Endothelial cell of umbilical vein (primary cell): ENCODE results near the gene GTPBP3. TPM values are rescaled to one million over a fixed set of nuclear protein-coding genes. Genes with fewer than 3 reads are reported as not detected.

Experiments
- BruUV-seq: library from RNA; stranded (reverse); fragments of 400-500 nt; replicated peaks from 2 replicates; lab custom pipeline; 2021; lab: Mats Ljungman, UMichigan
- CTCF ChIA-PET: fragments of 300-600, 350-600 bp; sonication (Branson Sonifier 250); formaldehyde crosslinking; loops from one replicate; lab custom pipeline; 2021; ENCODE audit warnings: antibody characterized with exemption, inconsistent platforms; lab: Charles Lee
- POLR2A ChIA-PET: fragments of 300-600, 350-600 bp; sonication (Branson Sonifier 250); formaldehyde crosslinking; loops from one replicate; lab custom pipeline; 2021; ENCODE audit warnings: antibody characterized with exemption, inconsistent platforms; lab: Charles Lee
- DNase-seq: peaks from one replicate; pipeline ENCODE4 v3.0.0-alpha.2; 2011; ENCODE audit warnings: low read depth, low spot score
- FAIRE-seq: peaks from 2 replicates; lab custom pipeline; 2011; peaks lifted over from hg19 to GRCh38; lab: Jason Lieb, UNC
- H2AFZ ChIP-seq: 2 replicates; pipeline ENCODE4 v1.6.0; 2012; ENCODE audit warnings: low read depth, low read length, control low read depth, inconsistent platforms
- H3K27ac ChIP-seq: 2 replicates; pipeline ENCODE4 v1.5.1; 2011; ENCODE audit warnings: low read depth, mild to moderate bottlenecking, control low read depth, low read length, moderate library complexity; ENCODE audit not compliant: insufficient read depth
- H3K27me3 ChIP-seq, 2 experiments: 2 replicates each; pipeline versions ENCODE4 v1.6.0 to v1.6.1; 2011; ENCODE audit warnings: low read length in 2 of 2, mixed read lengths in 1 of 2; ENCODE audit not compliant: control insufficient read depth in 2 of 2, insufficient read depth in 2 of 2
- H3K36me3 ChIP-seq, 2 experiments: 2 replicates in 1 of 2; 3 replicates in 1 of 2; pipeline ENCODE4 v1.5.1; 2011; ENCODE audit warnings: low read length in 2 of 2, mild to moderate bottlenecking in 1 of 2, moderate library complexity in 1 of 2; ENCODE audit not compliant: control insufficient read depth in 2 of 2, insufficient read depth in 2 of 2; ENCODE audit errors: extremely low read depth in 1 of 2
- H3K4me1 ChIP-seq: 3 replicates; pipeline ENCODE4 v1.5.1; 2011; ENCODE audit warnings: mild to moderate bottlenecking, low read length; ENCODE audit not compliant: control insufficient read depth, insufficient read depth; ENCODE audit errors: extremely low read depth
- H3K4me2 ChIP-seq: 2 replicates; pipeline ENCODE4 v1.6.1; 2011; ENCODE audit warnings: low read length, control low read depth, mixed read lengths; ENCODE audit not compliant: insufficient read depth
- H3K4me3 ChIP-seq, 3 experiments: fragments of 200-600 bp in 1 of 3; sonication (generic), shearing (Covaris generic) in 1 of 3; replicated peaks in 1 of 3; 2 replicates each; pipeline ENCODE4 v1.5.1; 2011 to 2016; ENCODE audit warnings: control low read depth in 3 of 3, low read length in 3 of 3, mild to moderate bottlenecking in 2 of 3, inconsistent platforms in 1 of 3, low read depth in 1 of 3, moderate library complexity in 1 of 3; ENCODE audit not compliant: insufficient read depth in 1 of 3
- H3K79me2 ChIP-seq: 2 replicates; pipeline ENCODE4 v1.6.0; 2012; ENCODE audit warnings: low read length, inconsistent platforms; ENCODE audit not compliant: control insufficient read depth, insufficient read depth
- H3K9ac ChIP-seq: replicated peaks from 2 replicates; pipeline ENCODE3; 2011; ENCODE audit warnings: low read length, control low read depth; ENCODE audit not compliant: insufficient read depth; ENCODE audit errors: extremely low read depth
- H3K9me1 ChIP-seq: replicated peaks from 3 replicates; pipeline ENCODE4 v1.6.0; 2011; ENCODE audit warnings: mild to moderate bottlenecking, low read length; ENCODE audit not compliant: control insufficient read depth, insufficient read depth; ENCODE audit errors: extremely low read depth
- H3K9me3 ChIP-seq: replicated peaks from 2 replicates; pipeline ENCODE4 v1.5.1; 2012; ENCODE audit warnings: low read length, inconsistent platforms; ENCODE audit not compliant: control insufficient read depth, insufficient read depth
- H4K20me1 ChIP-seq: replicated peaks from 2 replicates; pipeline ENCODE3; 2011; ENCODE audit warnings: mild to moderate bottlenecking, low read length; ENCODE audit not compliant: control insufficient read depth, insufficient read depth; ENCODE audit errors: extremely low read depth
- CTCF ChIP-seq, 2 donors: IDR thresholded peaks; 1 replicate in 1 of 2; 2 replicates in 1 of 2; pipeline ENCODE4 v1.5.1; 2011; ENCODE audit warnings: low read length in 2 of 2, mild to moderate bottlenecking in 2 of 2, moderate library complexity in 2 of 2, control low read depth in 1 of 2, inconsistent platforms in 1 of 2, low read depth in 1 of 2; ENCODE audit not compliant: insufficient read depth in 1 of 2; ENCODE audit errors: extremely low read depth in 1 of 2
- FOS ChIP-seq: IDR thresholded peaks from 2 replicates; pipeline ENCODE4 v1.6.1; 2011; ENCODE audit warnings: mild to moderate bottlenecking, low read length, moderate library complexity, borderline replicate concordance; ENCODE audit not compliant: insufficient read depth
- JUN ChIP-seq: IDR thresholded peaks from 2 replicates; pipeline ENCODE4 v1.6.1; 2011; ENCODE audit warnings: borderline replicate concordance, low read depth; ENCODE audit not compliant: insufficient read length, insufficient read depth
- POLR2AphosphoS5 ChIP-seq: IDR thresholded peaks from 2 replicates; pipeline ENCODE4 v1.6.1; 2012; ENCODE audit warnings: low read depth, mild to moderate bottlenecking, control low read depth, low read length, moderate library complexity; ENCODE audit not compliant: insufficient read depth
- dilution Hi-C: fragments of 300-500 bp; cut with MboI; formaldehyde crosslinking; loops from one replicate; pipeline ENCODE4 v1.15.0; 2019; ENCODE audit warnings: low sequenced_read_pairs; ENCODE audit not compliant: extremely low pct_ligation_motif_present
- intact Hi-C: fragments of 100-400 bp; cut with micrococcal nuclease; formaldehyde crosslinking; loops from one replicate; pipeline ENCODE4 v1.10.0; 2022
- polyA plus RNA-seq, 4 experiments: library from polyadenylated mRNA; depleted of rRNA in 3 of 4; stranded (reverse) in 3 of 4; unstranded in 1 of 4; fragments of >200 nt; gene quantifications; 2 replicates each; pipeline versions ENCODE4 v1.2.1 to v1.2.3, GENCODE V29; 2011 to 2012; ENCODE audit warnings: missing spikeins in 1 of 4
- total RNA-seq: library from RNA; stranded (reverse); gene quantifications from 2 replicates; pipeline ENCODE4 v1.2.3, GENCODE V29; 2021

GTPBP3 gene
- total and polyA plus RNA-seq, 2 donors (not counting 3 experiments of a cell fraction or from before 2014, with no cell fraction given), result 12.7 to 34.7 TPM

GRCh38 chr19:17312189-17313113 is 24.9 kb upstream of the GTPBP3 start:
- H3K4me3 ChIP-seq, result no peak overlapping the region
- no peak for DNase-seq
- no peaks in the 10 kb centered on the region for H3K9me3 ChIP-seq
- dilution Hi-C loops, result no loop called here
- H3K79me2 ChIP-seq, result peaks cover 34% of the 10 kb centered on the region
- POLR2A ChIA-PET, result no interaction called here
- intact Hi-C loops, result no loop called here
- no peaks in the 10 kb centered on the region for H3K27me3 ChIP-seq
- no peak overlapping the region for H3K27ac ChIP-seq
- FAIRE-seq, result no peak
- peaks cover 8% of the 10 kb centered on the region for H3K4me1 ChIP-seq
- H3K4me2 ChIP-seq, result no peak overlapping the region
- no peaks in the 10 kb centered on the region for H3K9me1 ChIP-seq
- TF ChIP-seq POLR2AphosphoS5, result no peak
- TF ChIP-seq JUN, result no peak
- TF ChIP-seq CTCF (IDR thresholded peaks at IDR 0.05; ENCODE audit: extremely low read depth in 1 of 2, insufficient read depth in 1 of 2, low read depth in 1 of 2, low read length in 2 of 2), result no peak
- TF ChIP-seq FOS, result no peak
- peaks cover 6 to 23% of the 10 kb centered on the region in 2 experiments for H3K36me3 ChIP-seq
- BruUV-seq, result no TSS peak
- no peaks in the 10 kb centered on the region for H4K20me1 ChIP-seq
- H3K9ac ChIP-seq, result no peak overlapping the region
- CTCF ChIA-PET, result interaction anchor here (1.0 kb wide), 1 partner anchor 14 kb away, joined by 3 read pairs; no protein-coding TSS in a partner anchor
- no peak overlapping the region for H2AFZ ChIP-seq
